Mesendoderm (in vitro differentiated cells): ENCODE data around the gene LZIC.

Experiments
- DNase-seq: peaks from one replicate; pipeline ENCODE4 v3.0.0; 2013
- H2AK5ac ChIP-seq: 2 replicates; pipeline ENCODE4 v1.6.1; 2013; ENCODE audit warnings: low read length, inconsistent platforms
- H2BK120ac ChIP-seq: 2 replicates; pipeline ENCODE4 v1.6.1; 2013; ENCODE audit warnings: low read depth, mild to moderate bottlenecking, low read length, moderate library complexity, mixed read lengths
- H2BK15ac ChIP-seq: replicated peaks from 2 replicates; pipeline ENCODE4 v1.6.1; 2013; ENCODE audit warnings: low read depth, mild to moderate bottlenecking, moderate library complexity
- H2BK5ac ChIP-seq: 2 replicates; pipeline ENCODE4 v1.6.1; 2013; ENCODE audit warnings: low read length, inconsistent platforms
- H3K18ac ChIP-seq: 2 replicates; pipeline ENCODE4 v1.6.1; 2013; ENCODE audit warnings: mild to moderate bottlenecking, low read length, mixed read lengths
- H3K23ac ChIP-seq: one replicate; pipeline ENCODE4 v1.6.1; 2013; ENCODE audit warnings: low read length
- H3K27ac ChIP-seq: 2 replicates; pipeline ENCODE4 v1.5.1; 2013; ENCODE audit warnings: low read depth, mild to moderate bottlenecking, inconsistent platforms, low read length, moderate library complexity
- H3K27me3 ChIP-seq: 2 replicates; pipeline ENCODE4 v1.6.1; 2013; ENCODE audit warnings: low read length, control low read depth, mild to moderate bottlenecking, inconsistent platforms; ENCODE audit not compliant: insufficient read depth, poor library complexity
- H3K36me3 ChIP-seq: 2 replicates; pipeline ENCODE4 v1.6.1; 2013; ENCODE audit warnings: low read length, inconsistent platforms; ENCODE audit not compliant: control insufficient read depth, insufficient read depth
- H3K4ac ChIP-seq: one replicate; pipeline ENCODE4 v1.6.1; 2013; ENCODE audit warnings: low read depth, mild to moderate bottlenecking, low read length, moderate library complexity
- H3K4me1 ChIP-seq: 2 replicates; pipeline ENCODE4 v1.6.1; 2013; ENCODE audit warnings: low read depth, low read length, inconsistent platforms; ENCODE audit not compliant: control insufficient read depth
- H3K4me2 ChIP-seq: 2 replicates; pipeline ENCODE4 v1.6.1; 2013; ENCODE audit warnings: low read length
- H3K4me3 ChIP-seq: 2 replicates; pipeline ENCODE4 v1.5.1; 2013; ENCODE audit warnings: mild to moderate bottlenecking, low read length
- H3K56ac ChIP-seq: one replicate; pipeline ENCODE4 v1.6.1; 2013; ENCODE audit warnings: low read length
- H3K79me1 ChIP-seq: 2 replicates; pipeline ENCODE4 v1.6.1; 2013; ENCODE audit warnings: low read length, inconsistent platforms
- H3K79me2 ChIP-seq: 2 replicates; pipeline ENCODE4 v1.6.1; 2013; ENCODE audit warnings: mild to moderate bottlenecking, low read length; ENCODE audit not compliant: control insufficient read depth, insufficient read depth
- H3K9ac ChIP-seq: 2 replicates; pipeline ENCODE4 v1.6.1; 2013; ENCODE audit warnings: low read length, inconsistent platforms
- H4K5ac ChIP-seq: one replicate; pipeline ENCODE4 v1.6.1; 2013; ENCODE audit warnings: low read length
- H4K8ac ChIP-seq: one replicate; pipeline ENCODE4 v1.6.1; 2013; ENCODE audit warnings: low read depth, mild to moderate bottlenecking, control low read depth, low read length, moderate library complexity
- WGBS: extraction: QIAGEN DNeasy Blood & Tissue Kit; methylation state at CpG from one replicate; pipeline ENCODE4 v1.1.7; 2013; ENCODE audit warnings: low lambda C conversion rate, missing lambda C conversion rate; ENCODE audit not compliant: insufficient coverage; ENCODE audit errors: extremely low coverage; 5-methylcytosine and 5-hydroxymethylcytosine counted together

LZIC gene

GRCh38 chr1:9984253-9984652 is 41.1 kb upstream of the LZIC start:
- no peaks in the 10 kb centered on the region for H3K79me2 ChIP-seq
- no peaks in the 10 kb centered on the region for H3K27me3 ChIP-seq
- no peak overlapping the region for H3K4ac ChIP-seq
- H2BK120ac ChIP-seq, result no peak overlapping the region
- H3K36me3 ChIP-seq, result no peaks in the 10 kb centered on the region
- no peak overlapping the region for H3K23ac ChIP-seq
- H3K4me3 ChIP-seq, result no peak overlapping the region
- no peak overlapping the region for H2BK5ac ChIP-seq
- no peak overlapping the region for H3K56ac ChIP-seq
- no peak overlapping the region for H4K8ac ChIP-seq
- H3K79me1 ChIP-seq, result no peaks in the 10 kb centered on the region
- H3K27ac ChIP-seq, result no peak overlapping the region
- DNase-seq, result no peak
- no peak overlapping the region for H3K4me2 ChIP-seq
- no peak overlapping the region for H4K5ac ChIP-seq
- WGBS, result no CpG with 5 or more reads among the region's 5 CpGs
- no peak overlapping the region for H3K18ac ChIP-seq
- no peaks in the 10 kb centered on the region for H3K4me1 ChIP-seq
- H2AK5ac ChIP-seq, result no peak overlapping the region
- no peak overlapping the region for H2BK15ac ChIP-seq
- H3K9ac ChIP-seq, result no peak overlapping the region

DNA sequence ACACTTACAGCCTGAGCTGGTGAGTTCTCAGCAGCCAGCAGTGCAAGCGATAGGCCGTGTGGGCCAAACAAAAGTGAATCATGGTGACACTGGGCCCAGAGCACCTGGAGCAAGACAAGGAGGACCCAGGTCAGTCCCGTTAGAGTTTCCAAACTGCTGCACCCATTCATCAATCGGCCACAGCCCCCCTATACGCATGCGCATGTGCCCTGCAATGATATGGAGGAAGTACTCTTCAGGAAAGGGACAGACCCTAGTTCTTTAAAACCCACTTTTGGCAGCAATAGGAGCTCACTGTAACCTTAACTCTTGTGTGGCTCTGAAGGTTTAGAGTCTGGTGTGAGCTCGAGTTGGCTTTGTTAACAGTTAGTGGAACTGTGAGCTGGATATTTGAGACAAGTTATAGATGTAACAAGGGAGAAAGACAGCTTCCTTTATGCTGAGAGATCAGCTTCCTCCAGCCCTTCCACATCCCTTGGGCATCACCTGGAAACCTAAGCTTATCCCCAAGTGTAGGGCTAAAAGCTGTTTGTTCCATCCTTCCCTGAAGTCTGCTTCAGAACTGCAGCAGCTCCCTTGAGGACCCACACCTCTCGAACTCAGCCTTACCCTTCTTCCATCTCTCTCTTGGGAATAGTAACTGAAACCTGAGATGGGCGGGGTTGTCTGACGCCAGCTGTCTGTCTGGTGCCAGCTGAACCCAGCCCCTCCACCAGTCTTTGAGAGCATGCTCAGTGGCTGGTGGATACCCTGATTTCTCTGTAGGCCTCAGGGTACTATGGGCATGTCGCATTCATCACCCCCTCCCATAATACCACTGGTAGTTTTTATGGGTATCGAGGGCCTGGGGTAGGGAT is 17.7 kb upstream of the LZIC start:
- no peak overlapping the region for H2BK5ac ChIP-seq
- H3K4me1 ChIP-seq, result peaks cover 3% of the 10 kb centered on the region
- no peak overlapping the region for H2BK15ac ChIP-seq
- no peak overlapping the region for H3K4me3 ChIP-seq
- no peaks in the 10 kb centered on the region for H3K36me3 ChIP-seq
- H3K4ac ChIP-seq, result no peak overlapping the region
- H2BK120ac ChIP-seq, result no peak overlapping the region
- no peak overlapping the region for H4K5ac ChIP-seq
- H4K8ac ChIP-seq, result no peak overlapping the region
- H3K9ac ChIP-seq, result no peak overlapping the region
- H3K27me3 ChIP-seq, result no peaks in the 10 kb centered on the region
- H3K79me2 ChIP-seq, result no peaks in the 10 kb centered on the region
- H3K18ac ChIP-seq, result no peak overlapping the region
- no peak overlapping the region for H2AK5ac ChIP-seq
- DNase-seq, result no peak
- H3K27ac ChIP-seq, result no peak overlapping the region
- H3K4me2 ChIP-seq, result no peak overlapping the region
- WGBS, result no CpG with 5 or more reads among the region's 12 CpGs
- H3K23ac ChIP-seq, result no peak overlapping the region
- H3K56ac ChIP-seq, result no peak overlapping the region
- no peaks in the 10 kb centered on the region for H3K79me1 ChIP-seq

- Histone ChIP-seq H3K4me3 (no peak overlapping the region), H2BK15ac (no peak overlapping the region), H3K4me1 (peaks cover 3% of the 10 kb centered on the region), H3K9ac (no peak overlapping the region), H3K23ac (no peak overlapping the region), H3K27ac (no peak overlapping the region), H4K8ac (no peak overlapping the region), H2BK120ac (no peak overlapping the region), H3K27me3 (no peaks in the 10 kb centered on the region), H3K18ac (no peak overlapping the region), H3K79me1 (no peaks in the 10 kb centered on the region), H2AK5ac (no peak overlapping the region), H3K79me2 (no peaks in the 10 kb centered on the region), H3K36me3 (no peaks in the 10 kb centered on the region), H3K4ac (no peak overlapping the region), H2BK5ac (no peak overlapping the region), H3K56ac (no peak overlapping the region), H3K4me2 (no peak overlapping the region), H4K5ac (no peak overlapping the region)
- WGBS, result no CpG with 5 or more reads among the region's 4 CpGs
- no peak for DNase-seq
Observed at GRCh38 chr1:9960011-9960410, 16.8 kb upstream of the LZIC start.

- H3K9ac ChIP-seq, result no peak overlapping the region
- H3K4me3 ChIP-seq, result no peak overlapping the region
- no peak overlapping the region for H2BK120ac ChIP-seq
- no peaks in the 10 kb centered on the region for H3K36me3 ChIP-seq
- H2BK15ac ChIP-seq, result no peak overlapping the region
- H3K56ac ChIP-seq, result no peak overlapping the region
- H3K4me2 ChIP-seq, result no peak overlapping the region
- no peak for DNase-seq
- no CpG with 5 or more reads among the region's 8 CpGs for WGBS
- no peak overlapping the region for H3K4ac ChIP-seq
- H3K4me1 ChIP-seq, result peaks cover 3% of the 10 kb centered on the region
- no peak overlapping the region for H3K23ac ChIP-seq
- no peak overlapping the region for H2AK5ac ChIP-seq
- no peak overlapping the region for H4K8ac ChIP-seq
- H4K5ac ChIP-seq, result no peak overlapping the region
- no peak overlapping the region for H2BK5ac ChIP-seq
- no peaks in the 10 kb centered on the region for H3K79me1 ChIP-seq
- H3K27me3 ChIP-seq, result no peaks in the 10 kb centered on the region
- H3K79me2 ChIP-seq, result no peaks in the 10 kb centered on the region
- H3K18ac ChIP-seq, result no peak overlapping the region
- H3K27ac ChIP-seq, result no peak overlapping the region
Observed at GRCh38 chr1:9957726-9958125, 14.5 kb upstream of the LZIC start.

GRCh38 chr1:9946315-9946714 is 3.1 kb upstream of the LZIC start:
- H3K79me2 ChIP-seq, result no peaks in the 10 kb centered on the region

More at GRCh38 chr1:9946315-9946714, 3.1 kb upstream of the LZIC start:
- no peak overlapping the region for H4K5ac ChIP-seq
- H3K36me3 ChIP-seq, result no peaks in the 10 kb centered on the region
- H3K9ac ChIP-seq, result no peak overlapping the region
- H3K4me2 ChIP-seq, result no peak overlapping the region
- no peak overlapping the region for H3K18ac ChIP-seq
- no peak overlapping the region for H3K56ac ChIP-seq
- H3K4ac ChIP-seq, result no peak overlapping the region
- no peak for DNase-seq
- no peaks in the 10 kb centered on the region for H3K4me1 ChIP-seq
- no peak overlapping the region for H3K27ac ChIP-seq
- no peak overlapping the region for H3K23ac ChIP-seq
- no peaks in the 10 kb centered on the region for H3K27me3 ChIP-seq
- no CpG with 5 or more reads among the region's 2 CpGs for WGBS
- H2BK5ac ChIP-seq, result no peak overlapping the region
- no peak overlapping the region for H3K4me3 ChIP-seq
- H4K8ac ChIP-seq, result no peak overlapping the region
- H2BK120ac ChIP-seq, result no peak overlapping the region
- no peaks in the 10 kb centered on the region for H3K79me1 ChIP-seq
- no peak overlapping the region for H2AK5ac ChIP-seq
- no peak overlapping the region for H2BK15ac ChIP-seq
